PC-9 (cell line): ENCODE measurements around the gene ZNF674. TPM values are rescaled to one million over a fixed set of nuclear protein-coding genes. Genes with fewer than 3 reads are reported as not detected.

Source experiments
- BruUV-seq: library from RNA; stranded (reverse); fragments of 400-500 nt; replicated peaks from 2 replicates; lab custom pipeline; 2021; lab: Mats Ljungman, UMichigan
- CTCF ChIA-PET: fragments of 300-600 bp; sonication (Branson Sonifier 250); formaldehyde crosslinking; loops from one replicate; lab custom pipeline; 2022; ENCODE audit warnings: antibody characterized with exemption; lab: Charles Lee
- POLR2A ChIA-PET: fragments of 300-600 bp; sonication (Branson Sonifier 250); formaldehyde crosslinking; loops from one replicate; lab custom pipeline; 2022; ENCODE audit warnings: antibody characterized with exemption; ENCODE audit not compliant: unreplicated experiment; lab: Charles Lee
- DNase-seq, 2 experiments: peaks; one replicate each; pipeline versions ENCODE4 v3.0.0 to v3.0.0-alpha.2; 2015 to 2022; ENCODE audit warnings: mixed read lengths in 1 of 2
- H2AFZ ChIP-seq: fragments of 200-600 bp; sonication (generic); 2 replicates; pipeline ENCODE4 v1.8.1; 2017; ENCODE audit warnings: antibody characterized with exemption
- H3F3A ChIP-seq: fragments of 200-600 bp; sonication (generic); 2 replicates; pipeline ENCODE4 v1.8.1; 2017; ENCODE audit warnings: antibody characterized with exemption, mild to moderate bottlenecking, low read depth; ENCODE audit not compliant: insufficient read depth
- H3K27ac ChIP-seq: fragments of 200-600 bp; sonication (generic); 2 replicates; pipeline ENCODE4 v1.6.1; 2016; ENCODE audit warnings: mixed run types
- H3K27me3 ChIP-seq: fragments of 200-600 bp; sonication (generic); 2 replicates; pipeline ENCODE4 v1.6.1; 2016; ENCODE audit warnings: low read depth, mixed run types; ENCODE audit not compliant: insufficient read depth
- H3K36me3 ChIP-seq: fragments of 200-600 bp; sonication (generic); 2 replicates; pipeline ENCODE4 v1.6.1; 2016; ENCODE audit warnings: low read depth, mixed run types
- H3K4me1 ChIP-seq: fragments of 200-600 bp; sonication (generic); replicated peaks from 2 replicates; pipeline ENCODE4 v1.6.1; 2016; ENCODE audit warnings: mixed run types; ENCODE audit not compliant: insufficient read depth
- H3K4me2 ChIP-seq: fragments of 200-600 bp; sonication (generic); 2 replicates; pipeline ENCODE4 v1.6.1; 2017; ENCODE audit warnings: mixed run types
- H3K4me3 ChIP-seq: fragments of 200-600 bp; sonication (generic); 2 replicates; pipeline ENCODE4 v1.6.1; 2016; ENCODE audit warnings: mixed run types
- H3K79me2 ChIP-seq: fragments of 200-600 bp; sonication (generic); 2 replicates; pipeline ENCODE4 v1.6.1; 2017; ENCODE audit warnings: low read depth, mixed run types
- H3K9me2 ChIP-seq: fragments of 200-600 bp; sonication (generic); 2 replicates; pipeline ENCODE4 v1.8.1; 2017; ENCODE audit warnings: mild to moderate bottlenecking; ENCODE audit not compliant: insufficient read depth
- H3K9me3 ChIP-seq: fragments of 200-600 bp; sonication (generic); 2 replicates; pipeline ENCODE4 v1.8.1; 2016; ENCODE audit warnings: low read depth; ENCODE audit not compliant: insufficient read depth
- H4K20me1 ChIP-seq: fragments of 200-600 bp; sonication (generic); 2 replicates; pipeline ENCODE4 v1.8.1; 2017; ENCODE audit not compliant: insufficient read depth
- EZH2 ChIP-seq: fragments of 200-600 bp; sonication (generic); IDR thresholded peaks from 2 replicates; pipeline ENCODE4 v1.8.0; 2017; ENCODE audit warnings: antibody characterized with exemption, low read depth
- intact Hi-C: fragments of 100-400 bp; cut with micrococcal nuclease; formaldehyde crosslinking; loops from one replicate; pipeline ENCODE4 v1.10.0; 2022; ENCODE audit not compliant: unreplicated experiment
- total RNA-seq: library from RNA; stranded (reverse); gene quantifications from 2 replicates; pipeline ENCODE4 v1.2.3, GENCODE V29; 2021
- TF ChIP-seq, protein P1 (sequence below): fragments of 200-600 bp; sonication (generic); conservative IDR thresholded peaks from 2 replicates; pipeline ENCODE4 v1.6.1; 2017; ENCODE audit warnings: mixed run types, antibody characterized with exemption, mild to moderate bottlenecking, moderate library complexity

Gene ZNF674
- total RNA-seq, 1 experiment from 2014 or later: 3.9 TPM

DNA sequence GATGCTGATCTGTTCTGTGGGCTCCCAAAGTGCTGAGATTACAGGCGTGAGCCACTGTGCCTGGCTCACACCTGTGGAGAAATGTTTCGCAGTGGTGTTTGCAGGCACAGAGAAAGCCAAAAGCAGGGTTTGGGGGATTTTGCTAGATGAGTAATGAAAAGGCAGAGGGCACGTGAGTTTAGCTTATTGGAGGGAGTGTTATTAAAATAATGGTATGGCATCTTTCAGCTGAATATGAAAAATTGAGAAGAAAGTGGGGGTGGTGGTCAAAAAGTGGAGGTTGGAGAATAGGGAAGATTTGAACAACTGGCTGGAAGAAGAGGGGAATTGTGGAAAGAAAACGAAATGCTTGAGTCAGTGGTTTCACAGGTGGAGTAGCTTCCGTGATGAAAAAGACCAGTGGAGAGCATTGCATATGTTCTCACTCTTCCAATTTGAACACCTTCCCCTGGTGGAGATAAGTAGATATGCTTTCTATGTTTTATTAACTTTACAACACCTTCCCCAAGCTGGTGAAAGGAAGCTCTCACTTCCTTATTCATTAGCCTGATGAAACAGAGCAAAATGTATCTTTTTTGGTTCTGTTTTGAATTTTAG is 27.2 kb upstream of the ZNF674 start:
- no peak for DNase-seq
- CTCF ChIA-PET: no interaction called here
- intact Hi-C loops: no loop called here
- Histone ChIP-seq H3F3A (no peaks in the 10 kb centered on the region), H3K4me2 (no peak overlapping the region), H2AFZ (no peak overlapping the region), H4K20me1 (no peaks in the 10 kb centered on the region), H3K9me2 (no peaks in the 10 kb centered on the region), H3K4me3 (no peak overlapping the region), H3K27ac (no peak overlapping the region), H3K4me1 (no peaks in the 10 kb centered on the region), H3K27me3 (no peaks in the 10 kb centered on the region), H3K9me3 (no peaks in the 10 kb centered on the region), H3K79me2 (no peaks in the 10 kb centered on the region), H3K36me3 (no peaks in the 10 kb centered on the region)
- no TSS peak for BruUV-seq
- POLR2A ChIA-PET: no interaction called here
- TF ChIP-seq EZH2: no peak
- TF ChIP-seq, protein P1, sequence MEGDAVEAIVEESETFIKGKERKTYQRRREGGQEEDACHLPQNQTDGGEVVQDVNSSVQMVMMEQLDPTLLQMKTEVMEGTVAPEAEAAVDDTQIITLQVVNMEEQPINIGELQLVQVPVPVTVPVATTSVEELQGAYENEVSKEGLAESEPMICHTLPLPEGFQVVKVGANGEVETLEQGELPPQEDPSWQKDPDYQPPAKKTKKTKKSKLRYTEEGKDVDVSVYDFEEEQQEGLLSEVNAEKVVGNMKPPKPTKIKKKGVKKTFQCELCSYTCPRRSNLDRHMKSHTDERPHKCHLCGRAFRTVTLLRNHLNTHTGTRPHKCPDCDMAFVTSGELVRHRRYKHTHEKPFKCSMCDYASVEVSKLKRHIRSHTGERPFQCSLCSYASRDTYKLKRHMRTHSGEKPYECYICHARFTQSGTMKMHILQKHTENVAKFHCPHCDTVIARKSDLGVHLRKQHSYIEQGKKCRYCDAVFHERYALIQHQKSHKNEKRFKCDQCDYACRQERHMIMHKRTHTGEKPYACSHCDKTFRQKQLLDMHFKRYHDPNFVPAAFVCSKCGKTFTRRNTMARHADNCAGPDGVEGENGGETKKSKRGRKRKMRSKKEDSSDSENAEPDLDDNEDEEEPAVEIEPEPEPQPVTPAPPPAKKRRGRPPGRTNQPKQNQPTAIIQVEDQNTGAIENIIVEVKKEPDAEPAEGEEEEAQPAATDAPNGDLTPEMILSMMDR: no peak

DNA sequence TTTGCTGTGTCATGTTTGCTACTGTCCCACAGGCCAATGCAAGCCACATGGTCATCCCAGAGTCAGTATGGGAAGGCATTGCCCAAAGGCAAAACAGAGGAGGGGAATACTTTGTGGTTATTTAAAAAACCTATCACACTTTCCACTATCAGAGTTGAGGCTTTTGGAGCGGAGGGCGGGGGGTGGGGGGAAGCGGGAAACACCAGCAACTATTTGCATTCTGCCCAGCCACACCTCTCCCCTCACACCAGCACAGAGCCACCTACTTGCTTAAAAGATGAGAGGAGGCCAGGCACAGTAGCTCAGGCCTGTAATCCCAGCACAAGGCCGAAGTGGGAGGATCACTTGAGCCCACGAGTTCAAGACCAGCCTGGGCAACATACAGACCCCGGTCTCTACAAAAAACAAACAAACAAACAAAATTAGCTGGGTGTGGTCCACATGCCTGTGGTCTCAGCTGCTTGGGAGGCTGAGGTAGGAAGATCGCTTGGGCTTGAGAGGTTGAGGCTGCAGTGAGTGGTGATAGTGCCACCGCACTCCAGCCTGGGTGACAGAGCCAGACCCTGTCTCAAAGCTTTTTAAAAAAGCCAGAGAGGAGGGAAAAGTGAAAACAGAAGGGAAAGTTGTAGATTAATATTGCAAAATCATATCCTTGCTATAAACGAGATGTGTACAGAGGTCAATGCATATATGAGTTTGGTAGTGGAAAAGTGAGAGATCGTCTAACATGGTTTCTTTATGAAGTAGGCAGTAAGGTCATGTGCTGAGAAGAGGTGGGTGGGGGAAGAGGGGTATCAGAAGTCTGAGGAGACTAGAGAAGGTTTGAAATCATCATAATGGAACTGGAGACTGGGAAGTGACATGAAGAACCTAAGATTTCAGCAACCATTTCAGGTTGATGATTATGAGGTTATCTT is 26.5 kb upstream of the ZNF674 start:
- Histone ChIP-seq H3K4me1 (no peaks in the 10 kb centered on the region), H3F3A (no peaks in the 10 kb centered on the region), H3K36me3 (no peaks in the 10 kb centered on the region), H3K27me3 (no peaks in the 10 kb centered on the region), H2AFZ (no peak overlapping the region), H4K20me1 (no peaks in the 10 kb centered on the region), H3K9me3 (no peaks in the 10 kb centered on the region), H3K9me2 (no peaks in the 10 kb centered on the region), H3K79me2 (no peaks in the 10 kb centered on the region), H3K27ac (no peak overlapping the region), H3K4me3 (no peak overlapping the region), H3K4me2 (no peak overlapping the region)
- no peak for DNase-seq
- no TSS peak for BruUV-seq
- no peak for TF ChIP-seq EZH2
- CTCF ChIA-PET: no interaction called here
- POLR2A ChIA-PET: no interaction called here
- intact Hi-C loops: no loop called here

DNA sequence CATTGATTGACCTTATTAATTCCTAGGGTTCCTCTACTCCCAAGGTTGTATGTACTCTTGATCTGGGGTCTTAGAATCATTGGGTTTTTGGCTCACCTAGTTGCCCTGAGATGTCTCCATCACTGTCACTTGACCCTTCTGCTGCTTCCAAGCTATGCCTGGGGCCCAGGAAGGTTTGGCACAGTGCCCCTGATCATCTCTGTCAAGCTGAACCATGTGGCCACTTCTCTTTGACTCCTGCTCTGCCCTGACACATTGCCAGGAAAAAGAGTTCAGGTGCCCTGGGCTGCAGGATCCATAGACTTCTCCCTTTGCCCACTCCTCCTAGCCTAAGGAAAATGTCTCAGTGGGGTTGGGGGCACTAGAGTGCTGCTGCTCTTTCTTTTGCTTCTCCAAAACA is 24.4 kb upstream of the ZNF674 start:
- Histone ChIP-seq H3K4me1 (no peaks in the 10 kb centered on the region), H3K9me3 (no peaks in the 10 kb centered on the region), H3K36me3 (no peaks in the 10 kb centered on the region), H3K27me3 (no peaks in the 10 kb centered on the region), H3F3A (no peaks in the 10 kb centered on the region), H3K27ac (no peak overlapping the region), H3K4me3 (no peak overlapping the region), H2AFZ (no peak overlapping the region), H3K4me2 (no peak overlapping the region), H4K20me1 (no peaks in the 10 kb centered on the region), H3K79me2 (no peaks in the 10 kb centered on the region), H3K9me2 (no peaks in the 10 kb centered on the region)
- CTCF ChIA-PET: no interaction called here
- POLR2A ChIA-PET: no interaction called here
- TF ChIP-seq, protein P1: no peak
- no peak for TF ChIP-seq EZH2
- no peak for DNase-seq
- intact Hi-C loops: no loop called here
- no TSS peak for BruUV-seq
